Measurements from ENCODE around the gene TTC33.

TTC33 gene

GRCh38 chr5:40682154-40683017 is 73.4 kb downstream of the TTC33 start:
- TF ChIP-seq CTCF (IDR thresholded peaks at IDR 0.05) = no peak

DNA sequence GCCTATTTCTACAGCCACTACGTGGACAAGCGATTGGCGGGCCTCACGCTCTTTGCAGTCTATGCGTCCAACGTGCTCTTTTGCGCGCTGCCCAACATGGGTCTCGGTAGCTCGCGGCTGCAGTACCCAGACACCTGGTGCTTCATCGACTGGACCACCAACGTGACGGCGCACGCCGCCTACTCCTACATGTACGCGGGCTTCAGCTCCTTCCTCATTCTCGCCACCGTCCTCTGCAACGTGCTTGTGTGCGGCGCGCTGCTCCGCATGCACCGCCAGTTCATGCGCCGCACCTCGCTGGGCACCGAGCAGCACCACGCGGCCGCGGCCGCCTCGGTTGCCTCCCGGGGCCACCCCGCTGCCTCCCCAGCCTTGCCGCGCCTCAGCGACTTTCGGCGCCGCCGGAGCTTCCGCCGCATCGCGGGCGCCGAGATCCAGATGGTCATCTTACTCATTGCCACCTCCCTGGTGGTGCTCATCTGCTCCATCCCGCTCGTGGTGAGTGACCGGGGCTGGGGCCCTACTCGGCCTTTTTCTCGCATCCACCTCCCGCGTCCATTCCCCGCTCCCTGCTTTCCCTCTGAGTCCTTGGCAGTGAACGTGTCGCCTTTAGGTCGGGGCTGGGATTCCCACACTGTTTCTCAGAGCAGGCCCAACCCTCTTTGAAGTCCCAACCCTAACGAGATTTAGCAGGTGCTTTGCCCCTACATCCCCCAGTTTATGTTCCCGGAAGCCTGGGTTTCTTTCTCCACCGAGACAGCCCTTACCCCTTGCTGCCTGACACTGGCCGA is 74.2 kb downstream of the TTC33 start:
- no peak for TF ChIP-seq CTCF (IDR thresholded peaks at IDR 0.05)

- no peak for TF ChIP-seq CTCF (IDR thresholded peaks at IDR 0.05)
These were observed 74.9 kb downstream of the TTC33 start for GRCh38 chr5:40680741-40681362.

DNA sequence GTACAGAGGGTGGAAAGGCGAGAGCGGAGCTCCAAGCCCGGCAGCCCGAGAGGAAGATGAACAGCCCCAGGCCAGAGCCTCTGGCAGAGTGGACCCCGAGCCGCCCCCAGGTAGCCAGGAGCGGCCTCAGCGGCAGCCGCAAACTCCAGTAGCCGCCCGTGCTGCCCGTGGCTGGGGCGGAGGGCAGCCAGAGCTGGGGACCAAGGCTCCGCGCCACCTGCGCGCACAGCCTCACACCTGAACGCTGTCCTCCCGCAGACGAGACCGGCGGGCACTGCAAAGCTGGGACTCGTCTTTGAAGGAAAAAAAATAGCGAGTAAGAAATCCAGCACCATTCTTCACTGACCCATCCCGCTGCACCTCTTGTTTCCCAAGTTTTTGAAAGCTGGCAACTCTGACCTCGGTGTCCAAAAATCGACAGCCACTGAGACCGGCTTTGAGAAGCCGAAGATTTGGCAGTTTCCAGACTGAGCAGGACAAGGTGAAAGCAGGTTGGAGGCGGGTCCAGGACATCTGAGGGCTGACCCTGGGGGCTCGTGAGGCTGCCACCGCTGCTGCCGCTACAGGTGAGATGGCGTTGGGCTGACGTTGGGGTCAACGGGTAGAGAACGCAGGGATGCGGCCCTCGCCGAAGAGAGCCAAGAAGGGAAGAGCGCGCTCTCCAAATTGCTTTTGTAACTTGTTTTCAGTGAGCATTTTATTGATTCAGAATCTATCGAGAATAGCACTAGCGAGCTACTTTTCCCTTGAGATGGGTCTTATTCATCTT is 75.7 kb downstream of the TTC33 start, which contains the start of gene PTGER4:
PTGER4 (plus strand) TSS at position 3 of the 769 bp plus-strand sequence. CDS start 1,079 bp downstream, outside the sequence.
- no peak for TF ChIP-seq CTCF (IDR thresholded peaks at IDR 0.05)

DNA sequence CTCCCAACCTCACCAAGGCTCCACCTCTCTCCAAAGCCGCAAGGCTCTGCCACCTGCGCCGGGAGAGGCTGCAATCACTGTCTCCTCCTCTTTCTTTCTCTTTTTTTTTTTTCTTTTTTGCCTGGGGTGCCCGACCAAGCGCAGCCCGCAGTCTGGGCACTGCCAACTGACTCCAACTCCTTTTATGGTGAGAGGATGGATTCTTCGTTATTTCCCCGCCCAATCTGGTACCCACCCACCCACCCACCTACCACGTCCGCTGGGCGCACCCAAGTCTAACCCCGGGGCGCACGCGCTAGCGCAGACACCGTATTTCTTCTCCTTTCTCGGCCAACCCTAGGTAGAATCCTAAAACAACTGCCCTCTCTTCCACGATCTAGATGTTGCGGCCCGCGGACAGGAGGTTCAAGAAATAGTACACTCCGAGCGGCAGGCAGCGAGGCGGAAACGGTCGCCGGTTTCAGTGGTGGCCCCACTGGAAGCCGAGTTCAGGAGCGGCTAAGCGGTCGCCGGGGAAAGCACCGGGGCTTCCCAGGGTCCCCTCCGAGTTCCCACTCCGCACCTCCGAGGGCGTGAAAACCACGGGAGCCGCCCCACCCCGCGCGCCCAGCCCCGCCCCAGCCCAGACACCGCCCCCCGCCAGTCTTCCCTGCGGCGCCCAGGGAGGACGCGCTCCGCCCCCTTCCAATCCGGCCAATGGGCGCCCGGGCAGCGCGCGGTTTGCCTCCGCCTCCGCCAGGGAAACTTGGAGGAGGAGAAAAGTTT is 76.4 kb downstream of the TTC33 start:
- no peak for TF ChIP-seq CTCF (IDR thresholded peaks at IDR 0.05)

GRCh38 chr5:40678460-40679147 is 77.2 kb downstream of the TTC33 start:
- no peak for TF ChIP-seq CTCF (IDR thresholded peaks at IDR 0.05)

All from LNCAP (cell line).